ENCODE measurements around the gene ISCU.

The ISCU gene

DNA sequence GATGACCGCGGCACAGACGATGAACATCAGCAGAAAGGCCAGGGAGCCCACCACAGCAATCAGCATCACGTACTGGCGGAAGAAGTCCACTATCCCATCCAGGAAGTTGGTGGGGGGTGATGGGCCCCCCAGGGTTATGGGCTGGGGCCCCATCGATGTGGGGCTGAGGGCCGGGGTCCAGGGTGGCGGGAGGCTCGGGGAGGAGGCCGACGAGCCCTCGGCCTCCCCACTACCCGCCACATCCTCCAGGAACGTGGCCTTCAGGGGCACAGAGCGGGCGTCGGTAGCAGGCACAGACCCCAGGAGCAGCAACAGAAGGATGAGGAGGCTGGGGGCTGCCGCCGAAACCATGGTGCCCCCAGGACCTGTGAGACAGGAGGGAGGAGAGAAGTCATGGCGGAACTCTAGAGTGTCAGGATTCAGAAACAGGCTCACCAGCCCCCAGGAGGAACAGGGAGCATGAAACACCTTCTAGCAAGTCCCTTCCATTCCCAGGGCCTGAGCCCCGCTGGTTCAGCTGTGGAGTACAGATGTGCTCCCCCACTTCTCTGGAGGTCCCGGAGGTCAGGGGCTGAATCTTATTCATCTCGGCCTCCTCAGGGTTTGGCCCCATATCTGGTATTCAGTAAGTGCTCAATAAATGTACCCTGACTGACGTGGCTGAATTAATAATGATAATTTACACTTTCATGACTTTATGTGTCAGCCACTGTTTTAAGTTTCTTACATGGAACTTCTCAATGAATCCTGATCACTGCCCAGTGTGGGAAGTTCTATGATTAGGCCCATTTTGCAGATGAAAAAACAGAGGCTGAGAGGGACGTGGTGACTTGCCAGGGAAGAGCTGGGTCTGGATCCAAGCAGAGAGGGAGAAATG lies 29.9 kb downstream of the ISCU start:
- no peak for DNase-seq

DNA sequence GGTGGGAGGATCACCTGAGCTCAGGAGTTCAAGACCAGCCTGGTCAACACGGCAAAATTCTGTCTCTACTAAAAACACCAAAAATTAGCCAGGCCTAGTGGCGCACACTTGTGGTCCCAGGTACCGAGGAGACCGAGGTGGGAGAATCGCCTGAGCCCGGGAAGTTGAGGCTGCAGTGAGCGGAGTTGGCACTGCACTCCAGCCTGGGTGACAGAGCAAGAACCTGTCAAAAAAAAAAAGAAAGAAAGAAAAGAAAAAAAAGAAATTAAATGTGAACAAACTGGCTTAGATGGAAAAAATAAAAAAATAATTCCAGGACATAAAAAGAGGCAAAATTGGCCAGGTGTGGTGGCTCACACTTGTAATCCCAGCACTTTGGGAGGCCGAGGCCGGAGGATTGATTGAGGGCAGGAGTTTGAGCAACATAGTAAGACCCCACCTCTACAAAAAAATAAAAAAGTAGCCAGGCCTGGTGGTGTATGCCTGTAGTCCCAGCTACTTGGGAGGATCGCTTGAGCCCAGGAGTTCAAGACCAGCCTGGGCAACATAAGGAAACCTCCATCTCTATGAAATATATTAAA lies 32.0 kb downstream of the ISCU start:
- DNase-seq = no peak

DNA sequence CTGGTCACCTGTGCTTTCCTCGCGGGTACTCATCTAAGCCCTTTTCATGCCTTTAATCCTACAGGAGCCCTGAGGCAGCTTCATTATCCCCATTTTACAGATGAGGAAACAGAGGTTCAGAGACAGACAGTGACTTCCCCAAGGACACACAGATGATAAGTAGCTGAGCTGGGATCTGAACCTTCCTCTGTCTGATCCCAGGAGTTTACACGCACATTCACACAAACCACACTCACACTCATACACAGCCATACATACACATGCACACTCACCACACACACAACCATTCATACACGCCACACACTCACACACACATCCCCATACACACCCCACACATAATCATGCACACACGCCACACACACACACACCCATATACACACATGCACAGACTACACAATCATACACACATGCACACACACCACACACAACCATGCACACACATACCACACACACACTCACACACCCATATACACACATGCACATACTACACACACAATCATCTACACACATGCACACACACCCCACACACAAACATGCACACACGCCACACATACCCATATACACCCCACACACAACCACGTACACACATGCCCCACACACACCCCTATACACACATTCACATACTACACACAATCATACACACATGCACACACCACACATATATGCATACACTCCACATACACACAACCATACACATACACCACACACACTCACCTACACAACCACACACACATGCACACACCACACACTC lies 32.7 kb downstream of the ISCU start:
- no peak for DNase-seq

DNA sequence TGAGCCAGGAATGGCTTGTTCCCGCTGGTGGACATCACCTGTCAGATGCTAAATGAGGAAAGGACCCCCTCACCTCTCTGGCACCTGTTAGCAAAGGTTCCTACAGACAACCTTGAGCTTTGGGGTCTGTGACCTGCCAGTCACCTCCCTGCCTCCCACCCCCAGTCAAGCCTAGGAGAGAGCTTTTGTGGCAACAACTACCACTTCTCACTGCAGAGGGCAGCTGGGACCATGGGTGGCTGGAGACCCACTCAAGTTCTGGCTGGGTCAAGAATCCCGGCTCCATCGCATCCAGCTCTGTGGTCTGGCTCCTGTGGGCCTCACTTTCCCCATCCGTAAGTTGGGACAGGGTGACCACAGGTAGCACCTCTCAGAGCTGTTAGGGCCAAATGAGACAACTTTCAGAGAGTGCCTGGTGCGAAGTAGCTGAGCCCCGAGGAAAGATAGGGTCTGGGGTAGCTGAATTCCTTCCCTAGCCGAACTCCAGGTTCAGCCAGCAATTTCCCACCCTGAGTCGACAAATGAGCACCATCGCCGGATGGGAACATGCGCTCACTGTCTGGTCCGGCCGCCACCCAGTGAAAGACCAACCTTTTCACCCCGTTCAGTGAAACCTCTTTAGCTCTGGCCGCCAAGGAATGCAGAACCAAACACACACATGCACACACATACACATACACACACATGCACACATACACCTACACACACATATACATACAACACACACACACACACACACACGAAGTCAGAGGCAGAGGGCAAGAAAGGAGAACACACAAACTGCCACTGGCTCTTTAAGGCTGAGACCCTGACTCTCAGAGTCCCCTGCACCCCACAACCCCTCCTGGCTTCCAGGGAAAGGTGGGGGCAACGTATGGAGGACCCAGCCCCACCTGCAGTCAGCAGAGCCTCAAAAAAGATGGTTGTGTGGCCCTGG lies 33.6 kb downstream of the ISCU start:
- no peak for DNase-seq

DNA sequence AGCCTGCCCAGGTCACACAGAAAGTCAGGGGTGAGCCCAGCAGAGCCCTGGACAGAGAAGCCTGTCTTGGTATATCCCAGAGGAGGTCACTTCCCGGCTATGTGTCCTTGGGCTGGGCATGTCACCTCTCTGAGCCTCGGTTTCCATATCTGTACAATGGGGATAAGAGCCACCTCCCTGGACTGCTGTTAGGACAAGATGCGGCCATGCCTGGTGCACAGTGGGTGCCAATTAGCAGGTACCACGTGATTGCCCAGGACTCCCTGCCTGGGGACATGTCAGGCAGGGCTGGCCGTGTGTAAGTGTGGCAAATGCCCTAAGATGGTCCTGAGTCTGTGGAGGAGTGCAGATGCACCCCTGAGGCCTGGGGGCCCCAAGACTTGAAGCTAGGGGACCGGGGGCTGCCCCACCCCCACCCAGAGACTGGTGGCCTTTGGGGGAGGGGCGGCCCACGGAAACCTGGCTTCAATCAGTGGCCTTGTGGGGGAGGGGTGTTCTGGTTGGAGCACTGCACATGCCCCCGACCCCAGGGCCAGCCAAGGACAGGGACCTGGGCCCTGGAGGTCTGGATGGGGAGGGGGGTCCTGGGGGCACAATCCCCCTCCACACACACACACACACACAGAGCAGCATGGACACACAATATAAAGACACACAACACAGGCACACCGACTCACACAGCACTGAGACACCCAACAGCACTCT lies 34.6 kb downstream of the ISCU start:
- no peak for DNase-seq

DNA sequence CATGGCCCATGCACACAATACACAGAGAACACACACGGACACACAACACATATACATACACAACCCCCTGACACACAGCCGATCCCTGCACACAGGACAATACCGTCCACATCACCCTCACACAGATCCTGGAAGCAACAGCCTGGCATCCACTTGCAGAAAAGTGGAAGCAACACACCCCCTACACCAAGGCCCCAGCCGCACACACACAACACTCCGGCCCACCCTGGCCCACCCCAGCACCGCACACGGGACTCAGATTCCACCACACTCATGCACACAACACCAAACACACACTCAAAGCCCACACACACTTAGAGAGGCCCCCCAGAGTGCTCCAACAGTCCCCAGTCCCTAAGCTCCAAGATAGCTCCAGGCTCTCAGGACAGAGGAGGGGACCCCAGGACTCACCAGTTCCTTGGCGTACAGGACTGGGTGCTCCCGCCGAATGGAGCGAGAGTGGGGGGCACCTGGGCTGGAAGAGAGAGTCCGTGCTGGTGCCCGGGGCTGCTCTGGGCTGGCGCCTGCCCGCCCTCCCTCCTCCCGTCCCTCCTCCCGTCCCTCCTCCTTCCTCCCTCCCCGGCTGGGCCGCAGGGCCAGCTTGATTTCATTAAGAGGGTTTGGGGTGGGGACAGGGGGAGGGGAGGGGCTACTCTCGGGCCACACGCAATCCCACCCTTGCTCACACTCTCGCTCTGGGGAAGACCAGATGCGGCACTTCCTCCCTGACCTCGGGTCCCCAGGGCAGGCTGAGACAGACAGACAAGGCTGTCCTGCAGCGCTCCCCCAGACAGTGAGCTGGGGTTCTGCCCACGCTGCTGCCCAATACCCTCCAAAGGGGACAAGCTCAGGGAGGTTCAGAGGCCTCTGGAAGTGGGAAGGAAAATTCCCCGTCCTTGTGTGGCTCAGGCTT lies 35.4 kb downstream of the ISCU start, which contains the start of gene TMEM119:
Gene TMEM119 (minus strand): TSS at position 526 of the 913 bp plus-strand sequence. CDS start 5,701 bp downstream, outside the sequence.
- no peak for DNase-seq

DNA sequence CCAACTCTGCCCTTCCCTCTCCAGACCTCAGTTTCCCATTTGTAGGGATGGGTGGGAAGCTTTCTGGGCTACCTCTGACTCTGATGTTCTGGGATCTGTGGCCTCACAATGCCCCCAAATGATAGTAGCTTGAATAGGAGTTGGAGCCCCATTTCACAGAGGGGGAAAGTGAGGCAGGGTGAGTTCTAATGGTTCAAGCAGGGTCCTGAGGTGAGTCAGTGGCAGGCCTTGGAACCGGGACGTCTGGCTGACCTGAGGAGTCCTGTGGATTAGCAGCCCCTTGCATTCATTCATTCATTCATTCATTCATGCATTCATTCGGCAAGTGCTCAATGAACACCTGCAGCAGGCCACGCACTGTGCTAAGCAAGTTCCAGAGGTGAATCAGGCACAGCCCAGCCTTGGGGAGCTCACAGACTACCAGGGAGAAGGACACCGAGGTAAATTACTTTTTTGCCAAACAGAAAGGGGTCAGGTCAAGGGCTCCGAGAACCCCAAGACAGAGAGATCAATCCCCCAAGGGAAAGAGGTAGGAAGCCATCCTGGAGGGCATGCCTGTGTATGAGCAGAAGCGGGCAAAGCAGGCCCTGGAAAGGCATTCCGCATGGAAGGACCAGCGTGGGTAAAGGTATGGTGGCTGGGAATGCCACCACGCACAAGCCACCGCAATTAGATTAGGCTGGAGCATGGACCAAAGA lies 36.3 kb downstream of the ISCU start:
- no peak for DNase-seq

DNA sequence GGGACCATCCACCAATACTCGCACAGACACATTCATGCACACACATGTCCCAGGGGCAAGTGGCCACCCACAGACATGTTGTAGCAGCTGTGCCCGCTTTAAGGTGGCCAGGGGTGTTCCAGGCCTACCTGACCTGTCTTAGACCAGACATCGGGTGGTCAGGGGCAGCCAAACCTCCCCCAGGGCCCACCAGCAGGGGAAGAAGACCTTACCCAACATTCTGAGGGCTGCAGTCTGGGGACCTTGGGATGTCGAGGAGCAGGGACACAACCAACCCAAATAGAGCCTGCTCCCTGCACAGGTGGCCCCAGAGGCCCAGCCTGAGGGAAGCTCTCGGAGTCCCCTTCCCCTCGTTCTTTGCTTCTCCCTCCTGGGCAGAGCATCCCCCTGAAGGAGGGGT lies 37.1 kb downstream of the ISCU start:
- no peak for DNase-seq

DNA sequence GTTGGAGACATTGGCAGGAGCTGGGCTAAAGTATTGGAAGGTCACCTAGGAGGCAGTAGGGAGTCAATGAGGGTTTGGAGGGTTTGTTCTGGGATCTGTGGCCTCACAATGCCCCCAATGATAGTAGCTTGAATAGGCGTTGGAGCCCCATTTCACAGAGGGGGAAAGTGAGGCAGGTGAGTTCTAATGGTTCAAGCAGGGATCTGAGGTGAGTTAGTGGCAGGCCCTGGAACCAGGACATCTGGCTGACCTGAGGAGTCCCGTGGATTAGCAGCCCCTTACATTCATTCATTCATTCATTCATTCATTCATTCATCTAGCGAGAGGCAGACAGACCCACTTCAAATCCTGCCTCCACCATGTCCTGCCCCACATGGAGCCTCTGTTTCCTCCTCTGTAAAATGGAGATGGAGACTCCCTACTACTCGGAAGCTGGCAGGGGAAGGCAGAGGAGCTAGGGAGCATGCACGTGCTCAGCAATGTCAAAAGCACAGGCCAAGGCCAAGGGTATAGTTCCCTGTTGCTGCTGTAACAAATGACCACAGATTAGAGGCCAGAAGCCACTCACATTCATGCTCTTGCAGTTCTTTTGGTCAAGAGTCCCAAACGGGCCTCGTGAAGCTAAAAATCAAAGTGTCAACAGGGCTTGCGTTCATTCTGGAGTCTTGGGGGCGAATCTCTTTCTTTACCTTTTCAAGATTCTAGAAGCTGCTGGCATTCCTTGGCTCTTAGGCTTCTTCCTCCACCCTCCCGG lies 37.7 kb downstream of the ISCU start:
- DNase-seq = no peak

DNA sequence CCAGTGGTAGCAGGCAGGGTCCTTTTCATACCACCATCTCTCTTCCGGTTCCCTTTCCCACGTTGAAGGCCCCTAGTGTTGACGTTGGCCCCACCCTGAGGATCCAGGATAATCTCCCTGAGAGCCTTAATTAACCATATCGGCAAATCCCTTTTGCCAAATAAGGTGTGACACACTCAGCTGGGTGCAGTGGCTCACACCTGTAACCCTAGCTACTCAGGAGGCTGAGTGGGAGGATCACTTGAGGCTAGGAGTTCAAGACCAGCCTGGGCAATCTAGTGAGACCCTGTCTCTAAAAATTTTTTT lies 38.3 kb downstream of the ISCU start:
- no peak for DNase-seq

DNA sequence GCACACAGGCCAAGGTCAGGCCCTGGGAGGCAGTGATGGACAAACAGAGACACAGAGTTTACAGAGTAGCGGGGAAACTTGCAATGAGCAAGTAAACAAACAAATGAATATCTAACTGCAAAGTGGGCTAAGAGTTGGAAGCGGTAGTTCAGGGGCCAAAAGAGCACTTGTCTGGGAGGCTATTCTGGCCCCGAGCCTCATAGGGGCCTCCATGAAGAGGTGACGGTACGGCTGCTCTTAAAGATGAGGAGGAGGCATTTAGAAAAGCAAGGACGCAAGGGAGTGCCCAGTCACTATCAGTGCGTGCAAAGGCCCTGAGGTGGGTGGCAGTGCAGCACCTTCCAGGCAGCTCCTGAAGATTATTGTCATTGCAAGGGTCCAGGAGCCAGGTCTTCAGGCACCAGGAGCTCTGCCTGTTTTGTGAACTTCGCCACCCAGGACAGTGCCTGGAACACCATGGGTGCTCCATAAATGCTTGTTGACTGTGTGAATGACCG lies 39.9 kb downstream of the ISCU start:
- no peak for DNase-seq

DNA sequence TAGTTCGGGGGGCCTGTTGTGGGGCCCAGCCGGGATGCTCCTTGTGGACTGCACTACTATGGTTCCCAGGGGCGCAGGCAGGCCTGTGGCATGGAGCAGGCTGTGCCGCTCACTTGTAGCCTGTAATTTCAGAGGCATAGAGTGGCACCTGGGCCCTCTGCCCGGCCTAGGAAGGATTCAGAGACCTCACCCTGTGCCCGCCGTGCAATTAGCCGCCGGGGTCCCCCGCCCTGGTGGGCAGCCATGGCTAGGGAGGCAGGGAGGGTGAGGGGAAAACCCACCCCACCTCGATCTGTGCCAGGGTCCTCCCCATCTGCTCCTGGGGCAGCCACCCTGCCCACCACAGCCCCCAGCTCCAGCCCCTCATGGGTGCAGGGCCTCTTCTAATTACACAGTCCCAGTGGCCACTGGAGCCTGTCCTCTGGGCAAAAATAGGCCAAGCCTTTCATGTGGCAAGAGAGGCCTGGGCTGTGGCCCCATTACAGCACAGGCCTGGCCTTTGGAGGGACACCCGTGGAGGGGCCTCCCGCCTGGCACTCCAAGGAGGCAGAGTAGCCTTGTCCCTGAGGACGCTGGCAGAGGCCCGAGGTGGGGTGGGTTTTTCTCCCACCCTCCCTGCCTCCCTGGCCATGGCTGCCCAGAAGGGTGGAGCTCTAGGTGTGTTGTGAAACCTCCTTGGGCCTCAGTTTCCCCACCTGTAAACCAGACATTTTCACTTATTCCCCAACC lies 40.7 kb downstream of the ISCU start:
- DNase-seq = no peak

DNA sequence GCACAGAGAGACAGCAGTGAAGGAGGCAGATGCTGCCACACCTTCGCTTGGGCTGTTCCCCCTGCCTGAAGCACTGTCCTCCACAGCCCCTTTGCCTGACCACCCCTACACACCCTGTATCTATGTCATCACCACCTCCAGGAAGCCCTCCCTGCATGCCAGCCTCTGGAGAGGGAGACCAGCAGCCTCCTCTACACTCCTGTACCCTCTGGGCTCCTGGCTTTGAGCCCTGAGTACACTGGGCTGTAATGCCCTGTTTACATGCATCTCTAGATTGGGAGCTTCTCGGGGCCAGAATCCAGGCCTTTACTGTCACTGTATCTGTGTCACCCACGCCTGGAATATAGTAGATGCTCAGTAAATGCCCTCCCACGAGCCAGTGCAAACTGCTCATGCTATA lies 41.3 kb downstream of the ISCU start:
- no peak for DNase-seq

DNA sequence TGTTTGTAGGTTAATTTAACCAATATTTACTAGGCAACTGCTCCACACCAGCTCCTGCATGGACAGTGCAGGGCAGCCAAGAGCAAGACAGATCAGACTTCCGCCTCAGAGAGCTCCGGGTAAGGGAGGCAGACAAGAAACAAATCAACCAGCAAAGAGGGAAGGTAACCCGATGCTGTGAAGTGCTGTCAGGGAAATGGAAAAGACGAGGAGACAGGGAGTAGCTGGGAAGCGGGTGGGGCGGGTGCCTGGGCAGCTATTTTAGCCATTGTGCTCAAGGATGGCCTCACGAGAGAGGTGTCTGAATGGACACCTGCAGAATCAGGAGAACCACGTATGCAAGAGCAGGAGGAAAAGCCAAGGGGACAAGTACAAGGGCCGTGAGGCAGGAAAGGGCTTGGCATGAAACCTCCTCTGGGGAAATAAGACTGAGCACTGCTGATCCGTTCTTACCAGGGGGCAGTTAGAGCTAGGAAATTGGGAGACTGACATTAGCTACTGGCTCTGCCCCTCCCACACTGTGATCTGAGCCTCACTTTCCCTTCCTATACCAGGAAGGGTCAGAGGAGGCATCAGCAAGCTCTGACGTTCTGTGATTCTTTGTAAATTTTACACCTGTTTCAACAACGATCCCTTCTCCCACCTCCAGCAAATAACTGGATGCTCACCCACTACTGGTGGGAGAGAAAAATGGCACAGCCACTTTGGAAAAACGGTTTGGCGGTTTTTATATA lies 42.0 kb downstream of the ISCU start:
- no peak for DNase-seq

DNA sequence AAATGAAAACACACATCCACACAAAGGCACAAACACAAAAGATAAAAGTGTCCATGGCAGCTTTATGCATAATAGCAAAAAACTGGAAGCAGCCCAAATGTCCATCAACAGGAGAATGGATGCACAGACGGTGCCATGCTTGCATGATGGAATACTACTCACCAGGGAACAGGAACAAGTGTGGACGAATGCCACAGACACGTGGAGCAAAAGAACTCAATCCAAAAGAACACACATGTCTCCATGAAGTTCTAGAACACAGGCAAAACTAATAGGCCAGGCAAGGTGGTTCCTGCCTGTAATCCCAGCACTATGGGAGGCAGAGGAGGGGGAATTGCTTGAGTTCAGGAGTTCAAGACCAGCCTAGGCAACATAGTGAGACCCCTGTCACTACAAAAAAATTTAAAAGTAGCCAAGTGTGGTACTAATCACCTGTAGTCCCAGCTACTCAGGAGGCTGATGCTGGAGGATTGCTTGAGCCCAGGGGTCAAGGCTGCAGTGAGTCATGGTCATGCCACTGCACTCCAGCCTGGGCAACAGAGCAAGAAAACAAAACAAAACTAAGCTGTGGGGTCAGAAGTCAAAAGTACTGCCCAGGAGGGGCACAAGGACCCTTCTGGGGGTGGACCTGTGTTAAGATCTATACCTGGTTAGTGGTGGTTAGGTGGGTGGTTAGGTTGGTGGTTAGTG lies 42.7 kb downstream of the ISCU start:
- DNase-seq = no peak

DNA sequence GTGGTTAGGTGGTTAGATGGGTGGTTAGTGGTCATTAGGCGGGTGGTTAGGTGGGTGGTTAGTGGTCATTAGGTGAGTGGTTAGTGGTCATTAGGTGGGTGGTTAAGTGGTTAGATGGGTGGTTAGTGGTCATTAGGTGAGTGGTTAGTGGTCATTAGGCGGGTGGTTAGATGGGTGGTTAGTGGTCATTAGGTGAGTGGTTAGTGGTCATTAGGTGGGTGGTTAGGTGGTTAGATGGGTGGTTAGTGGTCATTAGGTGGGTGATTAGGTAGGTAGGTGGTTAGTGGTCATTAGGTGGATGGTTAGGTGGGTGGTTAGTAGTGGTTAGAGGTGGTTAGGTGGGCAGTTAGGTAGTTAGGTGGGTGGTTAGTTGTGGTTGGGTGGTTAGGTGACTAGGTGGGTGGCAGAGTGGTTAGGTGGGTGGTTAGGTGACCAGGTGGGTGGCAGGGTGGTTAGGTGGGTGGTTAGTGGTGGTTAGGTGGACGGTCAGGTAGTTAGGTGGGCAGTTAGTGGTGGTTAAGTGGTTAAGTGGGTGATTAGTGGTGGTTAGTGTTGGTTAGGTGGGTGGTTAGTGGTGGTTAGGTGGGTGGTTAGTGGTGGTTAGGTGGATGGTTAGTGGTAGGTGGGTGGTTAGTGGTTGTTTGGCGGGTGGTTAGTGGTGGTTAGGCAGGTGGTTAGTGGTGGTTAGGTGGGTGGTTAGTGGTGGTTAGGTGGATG lies 43.5 kb downstream of the ISCU start:
- no peak for DNase-seq

DNA sequence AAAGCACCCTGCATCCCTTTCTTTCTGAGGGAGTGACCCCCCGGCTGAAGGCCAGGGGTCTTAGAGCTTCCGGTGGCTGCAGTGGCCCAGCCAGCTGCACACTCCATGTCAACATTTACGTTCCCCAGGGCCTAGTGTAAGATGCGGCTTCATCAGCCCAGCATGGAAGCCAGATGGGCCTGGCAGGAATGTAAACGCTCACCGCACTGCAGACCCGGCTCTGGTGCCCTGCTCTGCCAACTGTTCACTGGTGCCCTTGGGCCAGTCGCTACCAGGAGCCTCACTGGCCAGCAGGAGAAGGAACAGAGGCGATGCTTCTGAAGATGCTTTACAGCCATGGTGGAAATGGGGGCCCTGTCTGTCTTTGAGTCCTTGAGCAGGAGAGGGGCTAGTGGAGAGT lies 44.1 kb downstream of the ISCU start:
- no peak for DNase-seq
